HG03280 (cell line): Measurements from ENCODE around the gene TEX51.

ENCODE experiments used
- ATAC-seq: cut with Tn5 transposase; IDR thresholded peaks from one replicate; pipeline ENCODE4 v1.9.1; 2021; ENCODE audit warnings: mild to moderate bottlenecking, moderate library complexity; ENCODE audit not compliant: unreplicated experiment

Gene TEX51

DNA sequence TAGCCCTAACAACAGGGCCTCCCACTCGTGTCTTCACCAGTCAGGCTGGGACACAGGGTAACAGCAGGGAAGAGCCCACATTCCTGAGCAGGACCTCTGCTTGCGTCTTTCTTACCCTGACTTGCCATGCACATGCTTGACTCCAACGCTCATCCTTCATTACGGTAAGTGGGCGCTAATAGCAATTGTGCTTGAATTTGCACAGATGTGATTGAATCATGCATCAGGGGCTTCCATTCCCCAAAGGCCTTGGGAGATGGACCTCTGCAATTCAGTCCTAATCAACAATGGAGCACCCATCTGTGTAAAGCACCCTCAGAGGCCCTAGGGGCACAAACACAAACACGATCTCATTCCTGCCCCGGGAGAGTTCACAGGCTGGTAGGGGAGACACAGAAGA is 13.5 kb downstream of the TEX51 start:
- ATAC-seq: no peak

DNA sequence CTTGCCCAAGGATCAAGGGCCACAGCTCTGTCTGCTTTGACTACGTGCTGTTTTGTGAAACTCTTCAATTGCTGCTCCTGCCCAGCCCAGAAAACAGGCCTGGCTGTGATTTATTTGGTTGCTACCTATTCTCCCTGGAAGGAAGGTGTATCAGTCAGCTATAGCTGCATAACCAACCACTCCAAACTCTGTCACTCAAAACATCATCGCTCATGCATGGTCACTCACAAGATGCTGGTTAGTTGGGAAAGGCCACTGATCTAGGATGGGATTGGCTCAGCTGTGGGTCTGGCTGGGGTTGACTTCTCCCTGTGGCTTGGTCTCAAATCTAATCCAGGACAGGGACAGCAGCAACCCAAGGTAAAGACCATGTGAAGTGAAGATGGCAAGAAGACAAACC is 14.6 kb downstream of the TEX51 start:
- ATAC-seq: no peak

DNA sequence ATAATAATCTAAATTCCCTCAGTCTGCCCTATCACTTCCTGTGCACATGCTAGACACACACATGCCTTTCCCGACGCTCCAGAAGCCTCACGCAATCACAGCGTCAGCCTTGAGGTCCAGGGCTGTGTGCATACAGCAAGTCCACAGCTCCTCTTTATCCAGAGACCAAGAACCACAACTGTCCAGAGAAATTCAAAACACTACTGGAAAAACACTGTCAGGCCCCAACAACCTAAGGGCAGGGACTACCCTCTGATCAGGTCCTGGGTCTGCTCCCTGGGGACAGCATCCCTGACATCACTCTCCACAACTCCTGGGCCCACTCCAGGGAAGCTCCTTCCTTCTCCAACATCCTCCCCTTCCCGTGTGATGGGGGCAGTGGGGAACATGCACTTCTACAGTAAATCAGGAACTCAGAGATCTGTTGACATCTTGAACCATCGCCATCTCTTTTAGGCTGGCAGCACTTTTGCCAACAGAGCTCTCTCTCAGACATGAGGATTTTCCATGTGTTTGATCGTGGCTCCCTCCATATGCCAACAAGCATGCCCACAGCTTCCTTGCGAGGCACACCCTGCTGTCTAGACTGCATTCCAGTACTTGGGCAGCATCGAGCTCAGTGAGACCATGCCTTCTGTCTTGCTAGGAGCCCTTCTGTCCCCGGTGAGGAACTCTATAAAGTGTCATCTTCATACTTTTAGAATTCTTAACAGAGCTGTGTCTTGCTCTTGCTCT is 15.4 kb downstream of the TEX51 start:
- ATAC-seq: no peak

DNA sequence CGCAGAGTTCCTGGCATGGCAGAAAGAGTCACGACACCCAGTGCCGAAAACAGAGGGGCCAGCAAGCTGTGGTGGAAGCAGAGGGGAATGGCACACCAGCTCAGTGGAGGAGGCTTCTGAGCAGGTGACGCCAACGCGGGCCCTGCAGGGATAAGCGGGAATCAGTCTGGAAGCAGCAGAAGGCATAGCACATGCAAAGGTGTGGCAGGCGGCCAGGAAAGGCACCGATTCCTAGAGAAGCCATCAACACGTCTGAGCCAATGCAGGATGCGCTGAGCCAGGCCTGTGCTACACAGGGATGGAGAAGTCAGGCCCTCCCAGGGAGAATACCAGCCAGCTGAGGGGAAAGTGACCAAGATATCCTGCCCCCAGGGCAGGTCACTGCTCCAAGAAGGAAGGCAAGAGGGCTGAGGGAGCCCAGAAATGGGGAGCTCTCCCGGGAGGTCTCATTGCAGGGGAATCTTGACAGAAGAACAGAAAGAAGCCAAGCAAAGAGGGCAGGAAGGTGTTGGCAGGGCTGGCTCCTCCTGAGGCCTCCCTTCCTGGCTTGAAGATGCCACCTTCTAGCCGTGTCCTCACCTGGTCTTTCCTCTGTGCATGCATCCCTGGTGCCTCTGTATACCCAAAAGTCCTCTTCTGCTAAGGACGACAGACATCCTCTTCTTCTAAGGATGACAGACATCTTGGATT is 16.3 kb downstream of the TEX51 start:
- ATAC-seq: no peak

DNA sequence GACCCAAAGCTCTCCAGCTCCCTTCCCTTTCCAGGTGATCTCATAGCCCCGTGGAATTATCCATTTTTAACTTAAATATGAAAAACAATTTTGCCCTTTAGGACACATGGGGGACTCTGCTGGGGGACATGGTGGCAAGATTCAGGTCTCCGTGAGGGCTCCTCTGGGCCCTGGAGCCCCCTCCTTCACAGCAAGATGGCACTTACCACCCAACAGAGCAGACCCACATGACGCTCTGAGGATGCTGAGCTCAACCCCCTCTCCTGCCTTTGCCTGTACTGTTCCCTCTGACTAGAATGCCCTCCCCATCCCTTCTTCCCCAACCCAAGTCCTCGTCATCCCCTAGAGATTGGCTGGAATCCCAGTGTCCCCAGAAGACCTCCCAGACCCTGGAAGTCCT is 17.2 kb downstream of the TEX51 start:
- no peak for ATAC-seq

DNA sequence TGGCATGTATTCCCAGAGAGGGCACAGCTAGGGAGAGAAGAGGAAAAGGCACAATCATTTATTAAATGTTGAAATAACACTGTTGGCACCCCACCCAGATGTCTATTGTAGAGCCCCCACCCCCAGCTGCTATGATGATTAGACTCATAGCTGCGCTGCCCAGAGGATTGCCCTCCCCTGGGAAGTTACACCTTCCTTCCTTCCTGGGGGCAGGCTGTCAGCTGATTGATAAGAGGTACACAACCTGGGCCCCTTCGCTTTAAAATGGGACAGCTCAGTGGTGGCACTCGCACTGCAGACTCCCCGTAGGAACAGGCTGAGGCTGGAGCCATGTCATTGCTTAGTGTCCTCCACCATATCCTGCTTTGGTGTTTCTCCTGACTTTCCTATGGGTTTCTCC is 18.1 kb downstream of the TEX51 start:
- no peak for ATAC-seq

DNA sequence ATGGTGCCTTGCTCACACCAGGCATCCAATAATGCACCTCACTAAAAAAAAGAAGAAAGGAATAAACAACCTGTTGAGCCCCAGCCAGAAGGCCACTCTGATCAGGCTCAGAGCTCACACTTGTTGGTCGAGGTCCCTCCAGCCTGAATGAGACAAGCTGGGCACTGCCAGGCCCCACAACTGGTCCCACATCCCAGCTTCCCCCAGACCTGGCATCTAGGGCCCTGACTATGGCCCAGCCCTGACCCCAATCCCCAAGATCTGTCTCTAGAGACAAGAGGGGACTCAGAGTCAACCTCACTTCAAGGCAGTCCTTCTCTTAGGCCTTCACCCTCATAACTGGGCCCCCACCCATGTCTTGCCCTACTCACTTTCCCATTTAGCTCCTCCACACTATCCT is 22.4 kb downstream of the TEX51 start:
- no peak for ATAC-seq

DNA sequence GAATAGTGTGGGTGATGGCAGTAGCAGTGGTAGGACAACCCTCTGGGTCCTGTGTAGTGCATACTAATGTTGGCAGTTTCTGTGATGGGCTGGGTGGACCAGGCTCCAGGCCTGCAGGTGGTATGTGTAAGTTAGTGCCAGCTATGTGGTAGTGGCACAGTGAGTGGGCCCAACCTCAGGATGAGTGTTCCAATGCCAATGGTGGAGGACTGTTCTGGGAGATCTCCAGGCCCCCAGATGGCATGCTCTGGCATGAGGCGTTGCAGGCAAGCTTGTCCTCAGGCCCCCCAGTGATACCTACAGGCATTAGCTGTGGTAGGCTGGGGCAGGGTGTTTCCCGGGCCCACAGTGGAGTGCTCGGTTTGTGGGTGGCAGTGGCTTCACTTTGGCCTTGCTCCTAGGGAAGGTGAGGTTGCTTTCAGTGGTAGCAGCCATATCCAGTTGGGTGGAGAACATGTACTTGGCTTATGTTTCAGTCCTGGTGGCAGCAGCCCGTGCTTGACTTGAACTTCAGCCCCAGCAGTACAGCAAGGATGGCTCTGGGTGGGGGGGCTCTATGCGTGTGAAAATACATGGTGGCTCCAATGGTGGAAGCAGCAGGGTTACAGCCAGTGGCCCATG is 32.4 kb downstream of the TEX51 start:
- ATAC-seq: no peak

DNA sequence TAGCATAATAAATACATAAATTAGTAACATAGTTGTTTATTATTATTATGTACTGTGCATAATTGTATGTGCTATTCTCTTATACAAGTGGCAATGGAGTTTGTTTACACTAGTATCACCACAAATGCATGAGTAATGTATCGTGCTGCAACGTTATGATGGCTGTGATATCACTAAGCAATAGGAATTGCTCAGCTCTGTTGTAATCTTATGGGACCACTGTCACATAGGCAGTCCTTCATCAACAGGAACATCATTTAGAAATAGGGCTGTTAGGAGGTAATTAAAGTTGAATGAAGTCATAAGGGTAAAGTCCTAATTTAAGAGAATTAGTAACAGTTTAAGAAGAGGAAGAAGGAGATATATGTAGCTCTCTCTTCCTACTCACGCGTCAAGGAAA is 33.8 kb downstream of the TEX51 start:
- ATAC-seq: no peak

DNA sequence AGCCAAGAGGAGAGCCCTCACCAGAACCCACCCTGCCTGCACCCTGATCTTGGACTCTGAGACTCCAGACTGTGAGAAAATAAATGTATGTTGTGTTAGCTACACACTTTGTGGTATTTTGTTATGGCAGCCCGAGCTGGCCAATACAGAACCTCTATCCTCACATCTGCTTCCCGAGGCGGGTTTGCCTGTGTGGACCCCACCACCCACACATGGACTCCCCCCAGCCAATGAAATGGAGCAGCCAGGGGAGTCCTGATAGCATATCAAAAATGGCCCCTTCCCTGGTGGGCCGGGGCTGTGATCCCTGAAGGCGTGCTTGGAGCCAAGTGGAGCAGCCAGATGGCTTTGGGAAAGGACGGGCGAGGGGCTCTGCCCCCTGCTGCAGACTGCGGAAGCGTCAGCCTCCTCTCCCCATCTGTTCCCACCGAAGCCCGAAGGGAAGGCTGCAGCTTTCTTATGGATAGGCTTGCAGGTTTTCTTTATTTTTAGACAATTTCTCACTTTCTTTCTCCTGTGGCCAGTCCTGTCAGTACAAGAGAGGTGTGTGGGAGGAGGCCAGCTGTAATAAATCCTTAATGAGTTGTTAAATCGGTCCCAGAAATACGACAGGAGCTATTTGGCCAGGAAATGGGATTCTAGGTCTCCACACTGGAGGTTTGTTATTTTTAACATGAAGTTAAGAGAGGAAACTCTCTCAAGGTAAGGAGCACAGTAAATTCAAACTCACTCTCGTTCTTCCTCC is 34.4 kb downstream of the TEX51 start:
- ATAC-seq: no peak

DNA sequence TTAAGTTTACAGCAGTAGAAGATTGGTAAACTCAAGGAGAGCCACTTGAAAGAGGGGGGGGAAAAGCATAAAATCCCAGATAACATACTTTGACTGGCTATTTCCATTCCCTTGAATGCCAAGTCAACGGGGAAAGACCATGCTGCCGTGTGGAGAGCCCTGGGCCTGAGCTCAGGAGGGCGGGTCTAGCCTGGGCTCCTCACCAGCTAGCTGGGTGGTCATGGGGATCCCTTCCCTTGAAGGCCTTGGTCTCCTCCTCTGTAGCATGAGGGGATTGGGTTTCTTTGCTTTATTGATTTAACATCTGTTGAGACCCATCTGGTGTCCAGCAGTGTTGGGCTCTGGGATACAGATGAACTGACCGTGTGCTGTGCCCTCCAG is 35.0 kb downstream of the TEX51 start:
- no peak for ATAC-seq

DNA sequence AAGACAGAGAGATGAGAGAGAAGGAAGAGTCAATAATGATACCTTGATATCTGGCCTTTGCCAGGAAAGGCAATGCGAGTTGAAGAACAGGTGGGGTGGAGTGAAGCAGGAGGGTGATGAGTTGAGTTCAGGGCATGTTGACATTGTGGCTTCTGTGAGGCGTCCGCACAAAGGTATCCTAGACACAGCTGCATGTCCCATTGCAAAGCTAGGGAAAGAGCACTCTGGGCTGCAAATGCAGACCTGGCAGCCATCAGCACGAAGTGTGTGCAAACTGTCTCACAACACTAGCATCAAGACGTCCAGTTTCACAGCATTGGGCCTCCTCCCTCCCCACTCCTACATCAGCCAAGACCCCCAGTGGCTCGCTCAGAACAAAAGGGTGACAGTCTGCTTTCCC is 36.1 kb downstream of the TEX51 start:
- ATAC-seq: no peak

DNA sequence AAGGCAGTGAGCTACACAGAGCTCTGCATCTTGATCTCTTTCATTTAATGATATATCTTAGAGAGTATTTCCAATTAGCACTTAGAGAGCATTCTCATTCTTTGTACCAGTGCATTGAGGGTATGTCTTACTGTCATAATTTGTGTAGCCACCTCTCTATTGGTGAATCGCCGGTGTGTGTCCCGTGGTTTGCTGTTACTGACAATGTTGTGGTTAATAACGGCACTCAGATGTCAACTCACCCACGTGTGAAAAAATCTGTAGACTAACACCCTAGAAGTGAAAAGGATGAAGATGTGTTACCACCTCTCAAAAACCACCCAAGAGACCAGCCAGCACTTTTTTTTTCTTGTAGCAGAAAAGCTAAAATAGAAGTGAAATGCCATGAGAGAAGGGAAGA is 37.1 kb downstream of the TEX51 start:
- no peak for ATAC-seq

DNA sequence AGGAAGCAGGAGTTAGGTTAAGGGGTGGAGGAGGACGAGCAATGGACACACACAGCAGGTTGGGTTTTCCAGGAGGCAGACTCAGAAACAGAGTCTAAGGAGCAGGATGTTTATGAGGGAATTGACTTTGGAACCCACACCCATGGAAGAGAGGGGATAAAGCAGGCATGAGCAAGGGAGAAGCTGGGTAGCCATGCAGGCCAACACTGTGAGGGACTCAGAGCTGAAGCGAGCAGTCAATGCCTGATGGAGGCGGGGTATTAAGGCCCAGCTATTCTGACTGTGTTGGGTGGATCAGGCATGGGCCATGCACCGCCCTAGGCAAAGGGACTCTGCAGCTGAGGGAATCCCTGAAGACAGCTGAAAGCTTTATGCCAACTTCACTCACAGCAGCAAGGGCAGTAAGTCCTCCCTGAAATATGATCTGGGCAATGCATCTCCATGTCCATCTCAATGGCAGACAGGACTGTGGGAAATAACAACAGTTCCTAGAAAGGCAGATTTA is 37.6 kb downstream of the TEX51 start:
- ATAC-seq: no peak

DNA sequence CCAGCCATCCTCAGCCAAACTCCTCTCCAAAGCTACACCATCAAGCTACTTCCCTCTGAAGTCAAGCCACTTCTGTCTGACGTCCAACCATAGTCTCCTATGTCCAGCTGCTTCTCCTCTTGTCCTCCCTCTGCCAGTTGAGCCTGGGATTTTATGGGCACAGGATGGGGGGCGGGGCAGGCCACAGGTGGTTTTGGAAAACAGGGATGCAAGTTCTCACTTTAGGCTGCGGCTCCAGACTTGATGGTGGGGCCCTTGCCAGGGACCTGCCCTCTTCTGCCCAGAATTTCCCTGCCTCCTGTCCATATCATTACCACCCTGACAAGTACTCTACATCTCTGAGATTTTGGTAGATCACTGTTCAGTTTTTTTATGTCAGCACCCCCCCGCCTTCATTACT is 41.6 kb downstream of the TEX51 start:
- no peak for ATAC-seq

DNA sequence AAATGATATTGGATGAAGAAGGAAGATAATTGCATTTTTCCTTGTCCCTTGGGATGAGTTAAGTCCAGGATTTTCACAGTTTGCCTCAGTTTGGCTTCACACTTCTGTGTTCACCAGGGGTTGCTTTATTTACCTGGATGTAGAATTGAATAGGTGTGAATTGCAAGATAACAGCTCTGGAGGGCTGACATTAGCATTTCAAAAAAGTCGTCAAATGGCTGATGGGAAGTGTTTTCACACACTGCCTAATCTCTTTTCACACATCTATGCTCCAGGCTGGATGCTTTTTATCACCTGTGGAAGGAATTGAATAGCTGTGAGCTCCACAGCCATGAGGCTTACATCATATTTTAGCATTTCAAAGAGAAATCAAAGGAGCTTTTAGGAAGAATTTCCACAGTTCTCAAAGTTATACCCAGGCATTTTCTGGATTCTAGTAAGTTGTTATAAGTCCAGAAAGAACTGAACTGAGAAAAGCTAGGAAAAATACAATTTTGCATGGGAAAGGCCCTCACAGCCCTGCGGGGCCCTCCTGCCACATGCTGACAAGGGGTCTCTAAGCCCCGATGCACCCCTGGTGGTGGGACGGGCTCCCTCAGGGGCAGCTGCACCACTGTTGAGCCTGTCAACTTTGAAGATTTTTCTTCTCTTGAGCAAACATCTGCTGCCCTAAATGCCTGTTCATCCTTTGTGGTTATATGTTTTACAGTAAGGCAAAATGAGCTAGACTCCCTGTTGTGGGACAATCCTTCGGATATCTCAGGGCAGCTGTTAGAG is 43.9 kb downstream of the TEX51 start:
- ATAC-seq: no peak

DNA sequence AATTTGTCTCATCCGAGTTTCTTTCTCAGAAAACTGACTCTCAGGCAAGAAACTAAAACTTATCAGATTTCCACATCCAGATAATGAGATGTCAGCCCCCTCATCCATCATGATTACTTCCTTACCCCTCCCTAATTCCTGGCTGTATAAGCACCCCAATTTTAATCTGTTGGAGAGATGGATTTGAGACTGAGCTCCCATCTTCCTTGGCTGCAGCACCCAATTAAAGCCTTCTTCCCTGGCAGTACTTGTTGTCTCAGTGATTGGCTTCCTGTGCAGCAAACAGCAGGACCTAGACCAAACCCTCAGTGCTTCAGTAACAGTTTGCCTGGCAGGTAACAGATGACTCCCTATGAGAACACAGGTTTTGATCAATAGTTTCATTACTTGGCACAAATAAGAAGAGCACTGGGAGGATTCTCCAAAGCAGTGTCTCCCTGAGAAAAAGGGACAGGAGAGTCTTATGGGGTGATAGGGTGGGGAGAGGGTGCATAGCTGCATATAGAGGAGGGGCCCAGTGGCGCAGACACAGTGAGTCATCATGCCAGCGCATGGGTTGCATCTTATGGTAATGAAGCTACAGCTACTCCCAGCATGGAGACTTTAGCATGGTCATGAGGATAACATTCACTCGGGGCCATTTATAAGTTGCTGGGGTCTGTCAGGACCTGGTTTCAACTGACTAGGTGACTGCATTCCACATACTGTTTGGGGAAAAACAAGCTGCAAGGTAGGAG is 45.1 kb downstream of the TEX51 start:
- no peak for ATAC-seq

DNA sequence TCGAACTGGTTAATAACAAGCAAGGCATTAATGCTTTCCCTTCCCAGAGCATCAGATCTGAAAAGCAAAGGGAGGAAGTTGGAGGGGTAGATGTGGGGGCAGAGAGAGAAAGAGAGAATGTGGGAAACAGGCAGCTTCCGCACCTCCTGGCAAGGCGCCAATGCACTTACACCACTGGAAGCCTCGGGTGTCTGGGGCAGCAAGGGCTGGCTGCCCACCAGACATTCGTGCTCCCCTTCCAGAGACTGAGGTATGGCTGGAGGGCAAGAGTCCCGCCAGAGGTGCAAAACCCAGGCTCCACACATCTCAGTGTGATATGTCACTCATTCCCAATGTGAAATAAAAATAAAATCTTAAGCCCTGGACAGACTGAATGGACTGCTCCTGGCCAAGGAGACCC is 46.4 kb downstream of the TEX51 start:
- ATAC-seq: no peak

DNA sequence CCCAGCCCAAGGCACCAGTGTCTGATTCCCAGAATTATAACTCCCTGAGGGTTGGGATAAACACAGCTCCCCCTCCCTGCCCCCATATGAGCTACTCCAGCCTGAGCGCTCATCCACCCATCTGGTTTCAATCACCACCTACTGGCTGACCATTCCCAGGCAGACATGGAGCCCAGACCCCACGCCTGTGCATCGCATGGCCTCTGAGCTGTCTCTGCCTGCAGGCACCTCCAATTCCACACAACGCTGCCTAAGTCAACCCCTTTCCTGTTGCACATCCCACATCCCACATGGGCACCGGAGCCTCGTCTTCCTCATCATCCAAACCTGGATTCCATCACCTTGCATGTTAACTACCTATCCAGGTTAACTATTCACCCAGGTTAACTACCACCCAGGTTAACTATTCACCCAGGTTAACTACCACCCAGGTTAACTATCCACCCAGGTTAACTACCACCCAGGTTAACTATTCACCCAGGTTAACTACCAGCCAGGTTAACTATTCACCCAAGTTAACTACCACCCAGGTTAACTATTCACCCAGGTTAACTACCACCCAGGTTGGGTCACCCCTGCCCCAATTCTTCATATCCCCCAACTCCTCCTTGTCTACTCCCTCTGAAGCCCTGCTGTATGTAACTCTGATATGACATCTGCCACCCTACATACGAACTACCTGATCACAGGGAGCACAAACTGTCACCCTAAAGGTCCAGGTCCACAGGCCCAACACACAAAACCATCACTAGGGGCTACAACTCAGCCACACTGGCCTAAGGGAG is 47.8 kb downstream of the TEX51 start:
- ATAC-seq: no peak
